HG03432 (cell line): ENCODE results near the gene IGDCC3.
"Not testable (repeated sequence)": the region's sequence is repeated elsewhere in the genome, so short reads cannot be mapped to it uniquely, and the experiment has no call there.

ENCODE experiments used
- ATAC-seq: cut with Tn5 transposase; IDR thresholded peaks from one replicate; pipeline ENCODE4 v1.9.1; 2021; ENCODE audit warnings: mild to moderate bottlenecking, moderate library complexity; ENCODE audit not compliant: unreplicated experiment

Gene IGDCC3

DNA sequence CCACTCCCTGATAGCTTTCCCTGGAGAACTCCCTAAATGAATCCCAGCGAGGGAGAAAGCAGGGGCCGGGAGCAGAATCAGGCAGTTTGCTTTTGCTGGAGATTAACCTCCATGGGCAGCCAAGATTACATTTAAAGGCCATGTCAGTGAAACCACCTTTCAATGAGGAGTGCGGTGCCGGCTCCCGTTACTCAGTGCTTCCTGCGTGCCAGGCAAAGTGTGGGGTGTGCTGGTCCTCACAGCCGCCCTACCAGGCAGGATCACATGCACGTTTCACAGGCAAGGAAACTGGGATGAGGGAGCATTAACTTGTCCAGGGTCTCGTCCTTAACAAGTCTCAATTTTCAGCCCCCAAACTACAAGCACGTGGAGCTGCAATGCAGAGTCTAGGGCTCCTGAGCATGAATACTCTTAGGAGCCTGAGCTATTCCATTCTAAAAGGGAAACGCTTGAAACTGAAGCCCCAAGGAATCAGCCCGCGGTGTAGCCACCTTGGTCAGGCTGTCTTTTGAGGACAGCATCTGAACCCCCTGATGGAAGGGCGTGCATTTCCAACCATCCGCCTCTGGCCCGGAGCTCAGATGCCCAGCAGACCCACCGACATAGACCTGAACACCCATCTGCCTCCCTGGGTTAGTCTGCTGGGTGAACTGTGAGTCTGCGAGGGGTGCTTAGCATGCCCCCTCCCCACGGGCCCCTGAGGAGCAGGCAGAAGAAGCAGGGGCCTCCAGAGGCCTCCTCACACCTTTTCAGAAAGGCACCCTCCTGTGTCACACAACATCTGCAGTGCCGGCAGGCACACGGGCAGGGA lies 5.6 kb downstream of the IGDCC3 start:
- ATAC-seq: no peak

DNA sequence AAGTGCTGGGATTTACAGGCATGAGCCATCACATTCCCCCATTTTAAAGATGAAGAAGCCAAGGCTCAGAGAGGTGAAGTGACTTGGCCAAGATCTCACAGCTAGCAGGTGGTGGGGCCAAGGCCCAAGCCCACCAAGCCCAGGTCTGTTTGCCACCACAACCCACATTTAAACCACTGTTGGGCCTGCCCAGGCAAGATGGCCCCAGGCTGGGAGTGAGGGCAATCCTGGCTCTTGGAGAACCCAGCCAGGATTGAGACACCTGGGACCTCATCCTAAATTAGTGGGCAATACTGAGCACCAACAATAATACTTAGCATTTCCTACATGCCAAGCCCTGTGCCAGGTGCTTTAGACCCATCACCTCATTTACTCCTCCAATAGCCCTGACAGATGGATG lies 6.9 kb downstream of the IGDCC3 start:
- ATAC-seq: no peak

DNA sequence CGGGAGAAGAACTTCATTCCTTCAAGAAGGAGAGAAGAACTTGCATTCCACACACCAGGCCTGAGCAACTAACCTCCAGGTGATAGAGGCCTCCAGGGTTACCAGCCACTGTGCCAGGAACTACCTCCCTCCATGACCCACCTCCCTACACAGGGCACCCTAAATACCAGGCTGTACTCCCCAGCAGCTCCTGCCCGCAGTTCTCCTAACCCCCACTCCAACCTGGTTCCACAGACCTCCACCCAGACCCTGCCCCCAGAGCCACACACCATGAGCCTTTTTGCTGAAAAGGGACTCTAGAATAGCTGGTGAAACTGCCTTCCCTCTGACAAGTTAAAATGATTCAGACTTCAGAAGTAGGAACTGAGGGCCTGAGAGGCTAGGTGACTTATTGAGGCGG lies 8.2 kb downstream of the IGDCC3 start:
- ATAC-seq: no peak

DNA sequence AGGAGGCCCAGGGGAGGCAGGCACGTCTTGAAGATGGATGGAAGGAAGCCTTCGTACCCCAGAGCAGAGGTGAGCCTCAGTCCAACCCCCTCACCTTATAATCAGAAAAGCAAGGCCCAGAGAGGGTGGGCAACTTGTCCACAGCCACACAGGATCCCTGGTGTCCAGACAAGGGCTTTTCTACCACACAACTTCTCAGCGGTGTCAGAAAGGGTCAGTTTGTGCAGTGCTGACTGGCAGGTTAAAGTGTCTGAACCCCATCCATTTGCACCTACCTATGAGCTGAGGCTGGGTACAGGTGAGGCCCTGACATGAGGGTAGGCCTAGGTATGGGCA lies 8.6 kb downstream of the IGDCC3 start:
- no peak for ATAC-seq

DNA sequence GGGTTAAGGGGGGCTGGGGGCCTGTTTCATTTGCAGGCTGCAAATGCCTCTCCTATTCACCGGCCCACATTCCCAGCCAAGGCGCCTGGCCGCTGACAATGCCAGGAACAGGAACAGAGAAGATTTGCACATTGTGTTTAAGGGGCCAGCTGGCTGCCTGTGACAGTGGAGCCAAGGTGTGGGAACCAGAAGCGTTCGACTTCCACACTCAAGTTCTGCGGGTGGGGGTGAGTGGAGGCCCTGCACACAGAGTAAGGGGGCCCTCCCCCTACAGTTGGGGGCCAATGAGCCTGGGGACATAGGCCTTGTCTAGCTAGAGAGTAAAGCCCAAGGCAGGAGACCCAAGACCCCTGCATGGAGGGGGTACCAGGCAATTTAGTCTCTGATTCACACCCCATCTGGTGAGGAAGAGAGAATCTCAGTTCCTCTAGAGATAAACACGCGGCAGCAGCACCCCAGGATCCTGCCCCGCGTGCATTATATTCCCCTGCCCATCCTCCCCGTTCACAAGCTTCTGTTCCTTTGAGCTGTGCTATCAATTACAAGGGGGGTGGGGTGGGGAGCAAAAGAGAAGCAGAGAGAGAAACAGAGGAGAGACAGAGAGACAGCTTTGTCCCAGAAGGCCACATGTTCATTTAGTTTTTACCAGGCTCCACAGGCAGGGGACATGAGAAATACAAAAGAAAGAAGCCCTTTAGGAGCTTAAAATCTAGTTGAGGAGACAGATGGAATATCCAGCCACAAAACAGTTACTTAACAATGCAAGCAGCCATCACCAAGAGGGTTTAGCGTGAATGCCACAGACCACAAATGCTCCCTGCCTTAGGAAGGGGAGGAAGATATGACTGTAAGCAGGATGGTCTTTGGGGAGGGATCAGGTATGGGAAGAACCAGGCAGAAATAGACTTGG lies 9.2 kb downstream of the IGDCC3 start:
- ATAC-seq: no peak

DNA sequence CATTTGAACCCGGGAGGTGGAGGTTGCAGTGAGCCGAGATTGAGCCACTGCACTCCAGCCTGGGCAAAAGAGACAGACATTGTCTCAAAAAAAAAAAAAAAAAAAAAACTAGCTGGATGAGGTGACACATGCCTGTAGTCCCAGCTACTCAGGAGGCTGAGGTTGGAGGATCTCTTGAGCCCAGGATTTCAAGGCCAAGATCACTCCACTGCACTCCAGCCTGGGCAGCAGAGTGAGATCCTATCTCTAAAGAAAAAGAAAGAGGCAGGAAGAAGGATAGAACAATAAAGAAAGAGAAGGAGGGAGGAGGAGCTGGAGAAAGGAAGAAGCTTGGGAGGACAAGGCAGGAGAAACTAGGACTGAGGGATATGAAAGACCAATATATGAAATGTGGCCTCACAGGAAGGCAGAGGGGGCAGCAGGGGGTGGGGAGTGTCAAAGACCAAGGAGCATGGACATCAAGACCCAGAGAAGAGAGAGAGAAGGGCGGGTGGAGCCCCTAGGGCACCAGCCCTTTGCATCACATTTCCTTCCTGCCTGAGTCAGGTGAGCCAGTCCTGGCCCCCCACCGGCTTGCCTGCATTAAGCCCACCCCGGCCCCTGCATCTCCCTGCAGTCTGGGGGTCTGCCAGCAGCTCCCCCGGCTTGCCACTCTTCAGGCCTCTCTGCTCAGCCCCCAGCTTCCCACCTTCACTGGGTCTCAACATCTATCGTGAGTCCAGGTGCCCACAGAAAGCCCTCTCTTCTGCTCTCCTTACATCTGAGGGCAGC lies 11.5 kb downstream of the IGDCC3 start:
- no peak for ATAC-seq

DNA sequence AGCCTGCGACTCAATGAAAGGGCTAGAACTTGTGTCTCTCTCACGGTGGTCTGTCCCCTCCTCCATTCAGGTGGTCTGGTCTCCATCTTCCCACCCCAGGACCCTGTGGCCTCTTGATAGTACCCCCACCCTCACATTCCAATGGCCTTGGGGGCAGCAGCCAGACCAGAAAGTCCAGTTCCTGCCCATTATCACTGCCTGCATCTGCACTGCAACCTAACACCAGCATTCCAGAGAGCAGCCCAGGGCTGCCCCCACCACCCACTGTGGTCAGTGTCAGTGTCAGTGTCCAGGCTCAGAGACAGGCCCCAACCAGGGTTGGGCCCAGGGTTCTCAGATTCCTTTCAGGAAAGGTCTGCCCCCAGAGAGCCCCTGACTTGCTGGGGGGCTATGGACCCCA lies 12.6 kb downstream of the IGDCC3 start:
- ATAC-seq: no peak

DNA sequence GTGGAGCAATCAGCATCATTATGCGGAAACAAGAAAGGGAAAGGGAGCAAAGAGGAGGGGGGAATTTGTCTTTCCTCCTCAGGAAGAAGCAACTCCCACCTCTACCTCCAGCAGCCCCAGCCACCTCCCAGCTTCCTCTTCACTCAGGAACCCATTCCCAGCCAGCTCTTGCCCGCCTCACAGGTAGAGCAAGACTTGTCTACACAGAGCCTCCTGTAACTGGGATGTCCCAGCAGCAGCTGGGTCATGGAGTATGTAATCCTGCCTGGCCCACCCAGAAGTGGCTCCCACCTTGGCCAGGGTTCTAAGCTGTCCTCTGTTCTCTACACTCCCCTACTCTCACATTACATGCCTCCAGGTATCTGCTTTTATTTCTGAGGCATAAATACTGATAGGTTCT lies 14.0 kb downstream of the IGDCC3 start:
- no peak for ATAC-seq

DNA sequence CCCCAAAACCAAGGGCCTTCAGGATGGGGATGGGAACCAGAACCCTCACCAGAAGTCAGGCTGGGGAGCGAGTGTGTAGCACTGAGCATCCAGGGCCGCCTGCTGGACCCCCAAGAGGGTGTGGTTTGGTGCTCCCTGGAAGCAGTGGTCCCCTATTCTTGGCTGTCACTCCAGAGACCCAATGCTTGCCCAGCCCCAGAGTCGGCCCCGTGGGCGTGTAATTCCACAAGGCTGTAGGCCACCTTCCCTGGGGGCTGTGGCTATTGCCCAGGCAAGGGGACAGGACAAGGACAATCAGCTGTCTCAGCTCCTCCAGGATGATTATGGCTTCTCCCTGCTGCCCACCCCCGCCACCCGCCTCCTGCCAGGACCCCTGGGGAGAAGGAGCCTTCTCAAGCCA lies 14.5 kb downstream of the IGDCC3 start:
- no peak for ATAC-seq

DNA sequence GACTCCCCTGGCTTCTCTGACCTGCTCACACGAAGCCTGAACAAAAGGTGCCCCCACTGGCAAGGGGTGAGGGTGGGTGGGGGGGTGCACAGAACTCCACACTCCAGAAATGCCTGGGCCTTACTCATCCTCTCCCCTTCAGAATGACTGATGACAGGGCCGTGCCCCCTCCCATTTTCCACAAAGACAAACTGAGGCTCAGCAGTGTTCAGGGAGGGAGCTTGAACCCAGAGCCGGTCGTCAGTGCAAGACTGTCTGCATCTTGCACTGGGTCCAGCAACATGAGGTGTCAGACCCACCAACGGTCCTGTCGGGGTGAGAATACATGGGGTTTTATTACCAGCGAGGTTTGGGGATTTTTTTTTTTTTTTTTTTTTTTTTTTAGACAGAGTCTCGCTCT lies 15.3 kb downstream of the IGDCC3 start:
- ATAC-seq: no peak

DNA sequence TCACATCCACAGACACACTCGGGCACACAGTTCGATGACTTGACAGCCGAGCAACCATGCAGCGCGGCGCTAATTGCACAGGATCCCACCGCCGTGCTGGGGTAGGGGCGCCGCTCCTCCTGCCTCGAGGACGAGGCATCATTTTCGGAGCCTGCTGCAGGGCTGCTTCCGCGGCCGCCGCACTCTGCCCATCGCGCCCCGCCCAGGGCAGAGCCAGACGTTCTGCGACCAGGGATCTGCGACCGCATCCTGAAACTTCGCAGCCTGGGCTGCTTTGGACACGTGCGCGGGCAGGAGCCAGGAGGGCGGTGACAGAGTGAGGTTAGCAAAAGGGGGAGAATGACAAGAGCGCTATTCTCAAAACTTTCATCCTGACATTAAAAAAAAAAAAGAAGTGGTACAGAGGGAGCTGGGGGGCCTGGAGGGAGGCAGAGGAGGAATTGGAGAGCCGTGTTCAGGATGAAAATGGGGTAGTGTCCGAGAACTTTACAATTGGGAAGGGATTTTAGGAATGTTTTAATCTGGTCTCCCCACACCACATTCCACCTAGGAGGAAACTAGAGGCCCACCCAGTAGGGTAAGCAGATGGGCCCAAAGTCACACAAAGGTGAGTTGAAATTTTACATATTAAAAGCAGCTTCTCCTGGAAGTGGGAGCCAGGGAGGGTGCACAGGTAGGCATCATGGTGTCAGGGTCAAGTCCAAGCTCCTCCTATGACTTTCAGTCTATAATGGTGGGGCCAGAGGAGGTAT lies 15.9 kb downstream of the IGDCC3 start:
- ATAC-seq: no peak

DNA sequence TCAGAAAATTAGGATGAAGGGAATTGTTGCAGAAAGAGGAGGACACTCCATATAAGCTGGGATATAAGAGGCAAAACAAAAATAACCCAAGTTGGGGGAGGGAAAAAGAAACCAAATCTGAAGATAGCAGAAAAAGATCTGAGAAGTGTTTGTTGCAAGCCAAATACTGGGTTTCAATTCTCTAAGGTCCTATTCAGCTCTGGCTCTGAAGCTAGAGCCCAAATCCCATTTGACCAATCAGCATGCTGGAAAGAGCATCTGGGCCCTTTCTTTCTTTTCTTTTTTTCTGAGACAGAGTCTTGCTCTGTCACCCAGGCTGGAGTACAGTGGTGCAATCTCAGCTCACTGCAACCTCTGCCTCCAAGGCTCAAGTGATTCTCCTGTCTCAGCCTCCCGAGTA lies 17.3 kb downstream of the IGDCC3 start:
- no peak for ATAC-seq

DNA sequence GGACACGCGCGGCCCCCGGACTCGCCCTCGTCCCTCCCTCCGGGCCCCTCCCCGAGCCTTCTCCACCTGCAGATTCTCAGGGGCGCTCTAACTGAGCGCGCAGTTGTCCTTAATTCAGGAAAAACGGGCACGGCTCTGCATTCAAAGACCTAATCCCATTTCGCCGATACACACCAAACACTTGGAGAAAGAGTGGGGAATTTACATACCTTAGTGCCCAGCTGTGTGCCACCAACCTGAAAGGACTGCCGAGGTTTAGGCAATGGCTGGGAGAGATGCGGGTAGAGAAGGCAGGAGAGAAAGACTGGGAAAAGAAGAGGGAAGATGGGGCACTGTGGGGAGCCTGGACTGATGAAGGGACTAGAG lies 21.8 kb downstream of the IGDCC3 start:
- ATAC-seq: no peak

DNA sequence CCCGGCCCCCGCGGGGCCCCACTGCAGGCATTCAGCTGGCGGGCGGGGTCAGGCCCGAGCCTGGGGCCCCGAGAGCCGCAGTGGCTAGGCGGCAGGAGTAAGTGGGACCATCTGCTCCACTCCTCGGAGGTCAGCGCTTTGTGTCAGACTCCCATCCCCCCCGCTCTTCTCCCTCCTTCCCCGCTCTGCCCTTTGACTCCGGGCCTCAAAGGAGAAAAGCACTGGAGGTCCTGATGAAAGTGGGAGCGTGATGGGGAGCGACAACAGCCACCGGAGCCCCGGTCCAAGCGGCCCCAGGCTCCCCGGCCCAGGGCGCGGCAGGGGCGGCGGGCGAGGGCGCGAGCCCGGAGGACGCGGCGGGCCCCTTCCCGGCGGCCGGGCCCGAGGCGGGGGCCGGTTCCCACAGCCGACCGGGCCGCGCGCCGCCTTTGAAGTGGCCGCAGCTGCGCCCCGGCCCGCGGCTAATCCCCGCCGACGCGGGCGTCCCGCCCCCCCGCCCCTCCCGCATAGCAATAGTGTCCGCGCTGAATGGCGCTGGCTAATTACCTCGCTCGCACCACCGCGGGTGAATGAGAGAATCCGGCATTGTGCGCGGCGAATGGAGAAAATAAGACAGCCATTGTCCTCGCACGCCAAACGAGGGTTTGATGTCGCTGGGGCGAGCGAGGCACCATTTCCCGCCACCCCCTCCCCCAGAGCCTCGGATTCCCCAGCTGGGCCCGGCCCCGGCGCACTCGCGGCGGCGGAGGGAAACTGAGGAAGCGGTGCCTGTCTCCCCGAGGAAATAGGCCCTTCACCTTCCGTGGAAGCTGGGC lies 22.4 kb downstream of the IGDCC3 start:
- ATAC-seq: no peak

DNA sequence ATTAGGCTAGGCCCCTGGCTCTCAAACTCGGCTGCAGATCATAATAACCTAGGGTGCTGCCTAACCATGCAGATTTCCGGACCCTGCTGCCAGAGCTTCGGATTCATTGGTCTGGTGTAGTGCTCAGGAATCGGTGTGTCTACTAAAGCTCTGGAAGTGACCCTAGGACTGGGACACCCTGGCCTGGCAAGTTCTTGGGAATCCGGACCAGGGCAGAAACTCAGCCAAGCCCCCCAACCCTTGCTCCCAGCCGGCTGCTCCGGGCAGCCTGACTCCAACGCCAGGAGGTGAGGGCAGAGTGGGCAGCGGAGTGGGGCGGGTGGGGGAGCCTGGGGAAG lies 23.0 kb downstream of the IGDCC3 start:
- no peak for ATAC-seq

DNA sequence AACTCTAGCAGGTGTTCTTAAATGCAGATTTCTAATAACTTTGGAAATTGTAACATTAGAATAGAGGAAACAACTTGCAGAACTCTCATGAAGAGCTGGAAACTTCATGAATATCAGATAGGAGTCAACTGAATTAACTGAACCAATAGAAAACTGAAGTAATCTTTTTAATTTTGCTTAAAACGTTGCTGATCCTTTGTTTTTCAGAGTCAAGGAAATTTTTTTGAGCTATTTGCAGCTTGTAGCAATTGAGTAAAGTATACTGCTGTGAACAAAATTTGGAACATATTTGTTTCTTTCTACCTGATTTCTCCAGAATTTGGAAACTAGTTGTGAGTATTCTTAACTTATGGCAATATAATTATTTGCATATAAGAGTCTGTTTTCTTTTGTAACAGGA lies 25.8 kb downstream of the IGDCC3 start:
- ATAC-seq: not testable (repeated sequence)

DNA sequence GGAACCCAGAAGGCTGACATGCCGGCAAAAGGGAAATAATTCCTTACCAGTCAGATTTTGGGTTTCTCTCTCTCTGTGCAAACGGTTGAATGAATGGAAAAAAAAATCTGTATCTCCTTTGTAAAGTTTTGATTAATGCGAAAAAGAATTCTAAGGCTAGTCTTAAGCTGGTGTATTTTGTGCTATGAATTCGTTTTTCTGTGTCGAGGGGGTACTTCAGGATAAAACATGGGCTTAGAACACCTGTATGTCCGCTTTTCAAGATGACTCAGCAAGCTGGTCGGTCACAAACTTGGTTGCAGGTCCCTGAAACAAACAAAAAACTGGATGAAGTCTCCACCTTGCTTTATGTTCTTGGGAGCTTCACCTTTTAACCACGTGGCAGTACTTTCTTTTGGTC lies 28.5 kb downstream of the IGDCC3 start:
- no peak for ATAC-seq

DNA sequence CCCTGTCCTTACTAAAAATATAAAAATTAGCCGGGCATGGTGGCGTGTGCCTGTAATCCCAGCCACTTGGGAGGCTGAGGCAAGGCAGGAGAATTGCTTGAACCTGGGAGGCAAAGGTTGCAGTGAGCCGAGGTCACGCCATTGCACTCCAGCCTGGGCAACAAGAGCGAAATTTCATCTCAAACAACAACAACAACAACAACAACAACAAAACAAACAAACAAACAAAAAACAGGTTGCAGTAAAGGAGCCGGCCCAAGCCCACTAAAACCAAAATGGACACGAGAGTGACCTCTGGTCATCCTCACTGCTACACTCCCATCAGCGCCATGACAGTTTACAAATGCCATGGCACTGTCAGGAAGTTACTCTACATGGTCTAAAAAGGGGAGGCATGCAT lies 30.0 kb downstream of the IGDCC3 start:
- not testable (repeated sequence) for ATAC-seq

DNA sequence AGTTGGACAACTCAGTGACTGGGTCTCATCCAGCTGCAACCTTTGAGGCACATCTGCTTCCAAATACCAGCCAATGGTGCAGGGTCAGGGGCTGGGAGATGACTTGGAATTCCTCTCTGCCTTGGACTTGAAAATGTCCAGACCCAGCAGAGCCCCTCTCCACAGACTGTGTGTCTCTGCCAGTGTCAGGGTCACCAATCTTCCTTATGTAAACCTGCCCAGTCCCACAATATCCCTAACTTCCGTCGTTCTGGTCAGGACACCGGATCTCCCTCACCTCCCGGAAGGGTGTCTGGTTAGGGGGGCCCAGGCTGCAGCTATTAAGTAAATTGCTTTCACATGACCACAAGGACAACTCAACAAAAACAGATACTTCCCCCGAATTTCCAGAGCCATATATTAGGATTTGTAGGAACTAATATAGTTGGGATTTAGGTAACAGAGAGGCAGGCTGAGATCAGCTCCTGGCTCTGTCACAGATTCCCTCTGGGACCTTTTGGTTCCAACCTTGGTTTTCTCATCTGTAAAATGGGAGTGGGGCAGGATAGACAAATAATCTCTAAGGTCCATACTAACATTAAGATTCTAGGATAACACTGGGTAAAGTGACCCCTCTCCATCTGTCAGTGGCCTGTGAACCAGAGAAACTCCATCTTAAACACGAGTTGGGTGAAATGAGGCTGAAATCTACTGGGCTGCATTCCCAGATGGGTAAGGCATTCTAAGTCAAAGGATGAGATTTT lies 30.8 kb downstream of the IGDCC3 start:
- ATAC-seq: no peak

DNA sequence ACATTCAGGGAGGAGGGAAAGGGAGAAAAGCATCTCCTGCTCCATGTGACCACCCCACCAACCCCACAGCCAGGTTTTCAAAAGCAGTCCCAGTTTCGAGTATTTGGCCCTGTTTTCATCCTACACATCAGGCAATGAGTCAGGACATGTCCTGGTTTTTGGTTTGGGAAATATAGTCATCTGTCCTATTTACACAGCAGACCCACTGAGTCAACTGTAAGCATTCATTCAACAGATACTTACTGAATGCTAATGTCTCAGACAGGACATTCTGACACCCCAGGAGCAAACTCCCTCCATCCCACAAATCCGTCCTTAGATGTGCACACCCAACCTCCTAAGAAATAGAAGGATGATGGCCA lies 32.9 kb downstream of the IGDCC3 start:
- no peak for ATAC-seq
